Measurements from ENCODE around the gene TMEM250. TPM values are rescaled to one million over a fixed set of nuclear protein-coding genes. Genes with fewer than 3 reads are reported as not detected.

Gene TMEM250, protein sequence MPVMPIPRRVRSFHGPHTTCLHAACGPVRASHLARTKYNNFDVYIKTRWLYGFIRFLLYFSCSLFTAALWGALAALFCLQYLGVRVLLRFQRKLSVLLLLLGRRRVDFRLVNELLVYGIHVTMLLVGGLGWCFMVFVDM
- total RNA-seq (10 to 100 TPM; 22.0 to 25.1 TPM), polyA plus RNA-seq (10 to 100 TPM; 14.9 to 19.0 TPM)
- long read RNA-seq, donor 1, partial matches to known transcripts: 7 of 88 reads
- long read RNA-seq, donor 1, other reads (novel, unspliced or antisense): 80 of 88 reads
- long read RNA-seq, donor 2, transcript TMEM250-201 (2 exons, 2,823 nt): major isoform, 42 of 59 reads
- long read RNA-seq, donor 2, partial matches to known transcripts: 1 of 59 reads
- long read RNA-seq, donor 2, other reads (novel, unspliced or antisense): 15 of 59 reads

GRCh38 chr9:136118320-136119060 is at the start of gene TMEM250:
TMEM250 (minus strand) TSS chr9:136118875; CDS start chr9:136116900, 1,975 bp downstream.
- Histone ChIP-seq H3K27ac (ENCODE audit: low read depth in 1 of 2, low read length in 2 of 2) (peak within 1 kb of the TSS in 1 of 2 donors; percentile 20), H3K36me3 (ENCODE audit: control insufficient read depth in 1 of 2, insufficient read depth in 2 of 2, low read length in 1 of 2) (no peaks in the 10 kb centered on the region), H3K4me1 (ENCODE audit: control insufficient read depth in 1 of 2, insufficient read depth in 2 of 2, low read length in 2 of 2) (no peaks in the 10 kb centered on the region), H3K4me3 (ENCODE audit: low read length in 2 of 2) (peak within 1 kb of the TSS; percentile 81 to 89), H3K9me3 (ENCODE audit: control insufficient read depth, low read length) (no peaks in the 10 kb centered on the region), H3K27me3 (ENCODE audit: control insufficient read depth in 1 of 2, insufficient read depth in 2 of 2, low read length in 1 of 2) (no peaks in the 10 kb centered on the region)
- intact Hi-C loops (cut with DNase I): loop anchor here (1.0 to 10.0 kb wide), 2 partner anchors 24 to 64 kb away; no protein-coding TSS in a partner anchor
- WGBS, 2 donors: 0% methylated on average over 55 to 112 of the region's 112 CpGs
- ATAC-seq (ENCODE audit: low FRiP score) (peak; percentile 96), DNase-seq (peak; percentile 98 to 99)

- Histone ChIP-seq H3K27me3 (ENCODE audit: control insufficient read depth in 1 of 2, insufficient read depth in 2 of 2, low read length in 1 of 2) (no peaks in the 10 kb centered on the region), H3K36me3 (ENCODE audit: control insufficient read depth in 1 of 2, insufficient read depth in 2 of 2, low read length in 1 of 2) (no peaks in the 10 kb centered on the region), H3K9me3 (ENCODE audit: control insufficient read depth, low read length) (no peaks in the 10 kb centered on the region), H3K4me3 (ENCODE audit: low read length in 2 of 2) (no peak overlapping the region), H3K27ac (ENCODE audit: low read depth in 1 of 2, low read length in 2 of 2) (no peak overlapping the region), H3K4me1 (ENCODE audit: control insufficient read depth in 1 of 2, insufficient read depth in 2 of 2, low read length in 2 of 2) (no peaks in the 10 kb centered on the region)
- 49 to 56% methylated on average over 1 of the region's 1 CpG for WGBS, 2 donors
- intact Hi-C loops (cut with DNase I): no loop called here
- no peak for ATAC-seq (ENCODE audit: low FRiP score)
- no peak for DNase-seq
Measured at GRCh38 chr9:136163248-136163850, 44.7 kb upstream of the TMEM250 start.

GRCh38 chr9:136160995-136161610 is 42.4 kb upstream of the TMEM250 start:
- Histone ChIP-seq H3K27ac (ENCODE audit: low read depth in 1 of 2, low read length in 2 of 2) (no peak overlapping the region), H3K36me3 (ENCODE audit: control insufficient read depth in 1 of 2, insufficient read depth in 2 of 2, low read length in 1 of 2) (no peaks in the 10 kb centered on the region), H3K9me3 (ENCODE audit: control insufficient read depth, low read length) (no peaks in the 10 kb centered on the region), H3K27me3 (ENCODE audit: control insufficient read depth in 1 of 2, insufficient read depth in 2 of 2, low read length in 1 of 2) (no peaks in the 10 kb centered on the region), H3K4me1 (ENCODE audit: control insufficient read depth in 1 of 2, insufficient read depth in 2 of 2, low read length in 2 of 2) (no peaks in the 10 kb centered on the region), H3K4me3 (ENCODE audit: low read length in 2 of 2) (no peak overlapping the region)
- ATAC-seq (ENCODE audit: low FRiP score) (no peak), DNase-seq (no peak)
- WGBS, 2 donors: 81 to 83% methylated on average over 10 of the region's 10 CpGs
- intact Hi-C loops (cut with DNase I): no loop called here

- H3K36me3 ChIP-seq (ENCODE audit: control insufficient read depth in 1 of 2, insufficient read depth in 2 of 2, low read length in 1 of 2): no peaks in the 10 kb centered on the region
- no peak overlapping the region for H3K27ac ChIP-seq (ENCODE audit: low read depth in 1 of 2, low read length in 2 of 2)
- no peaks in the 10 kb centered on the region for H3K27me3 ChIP-seq (ENCODE audit: control insufficient read depth in 1 of 2, insufficient read depth in 2 of 2, low read length in 1 of 2)
- no peaks in the 10 kb centered on the region for H3K4me1 ChIP-seq (ENCODE audit: control insufficient read depth in 1 of 2, insufficient read depth in 2 of 2, low read length in 2 of 2)
- H3K9me3 ChIP-seq (ENCODE audit: control insufficient read depth, low read length): no peaks in the 10 kb centered on the region
- ATAC-seq (ENCODE audit: low FRiP score) (peak; percentile 8), DNase-seq (no peak)
- WGBS, 2 donors: 81 to 98% methylated on average over 11 to 12 of the region's 12 CpGs
- intact Hi-C loops (cut with DNase I): no loop called here
- no peak overlapping the region for H3K4me3 ChIP-seq (ENCODE audit: low read length in 2 of 2)
Measured at GRCh38 chr9:136160381-136160841, 41.7 kb upstream of the TMEM250 start.

GRCh38 chr9:136159851-136160250 is 41.2 kb upstream of the TMEM250 start:
- intact Hi-C loops (cut with DNase I): no loop called here
- 93 to 94% methylated on average over 16 of the region's 16 CpGs for WGBS, 2 donors
- no peak for DNase-seq
- ATAC-seq (ENCODE audit: low FRiP score): no peak
- Histone ChIP-seq H3K4me1 (ENCODE audit: control insufficient read depth in 1 of 2, insufficient read depth in 2 of 2, low read length in 2 of 2) (no peaks in the 10 kb centered on the region), H3K36me3 (ENCODE audit: control insufficient read depth in 1 of 2, insufficient read depth in 2 of 2, low read length in 1 of 2) (no peaks in the 10 kb centered on the region), H3K4me3 (ENCODE audit: low read length in 2 of 2) (no peak overlapping the region), H3K9me3 (ENCODE audit: control insufficient read depth, low read length) (no peaks in the 10 kb centered on the region), H3K27ac (ENCODE audit: low read depth in 1 of 2, low read length in 2 of 2) (no peak overlapping the region), H3K27me3 (ENCODE audit: control insufficient read depth in 1 of 2, insufficient read depth in 2 of 2, low read length in 1 of 2) (no peaks in the 10 kb centered on the region)

GRCh38 chr9:136157477-136158265 is 39.0 kb upstream of the TMEM250 start:
- DNase-seq (no peak), ATAC-seq (ENCODE audit: low FRiP score) (no peak)
- Histone ChIP-seq H3K4me3 (ENCODE audit: low read length in 2 of 2) (no peak overlapping the region), H3K36me3 (ENCODE audit: control insufficient read depth in 1 of 2, insufficient read depth in 2 of 2, low read length in 1 of 2) (no peaks in the 10 kb centered on the region), H3K4me1 (ENCODE audit: control insufficient read depth in 1 of 2, insufficient read depth in 2 of 2, low read length in 2 of 2) (no peaks in the 10 kb centered on the region), H3K27ac (ENCODE audit: low read depth in 1 of 2, low read length in 2 of 2) (no peak overlapping the region), H3K9me3 (ENCODE audit: control insufficient read depth, low read length) (no peaks in the 10 kb centered on the region), H3K27me3 (ENCODE audit: control insufficient read depth in 1 of 2, insufficient read depth in 2 of 2, low read length in 1 of 2) (no peaks in the 10 kb centered on the region)
- intact Hi-C loops (cut with DNase I): no loop called here
- 55 to 63% methylated on average over 20 of the region's 20 CpGs for WGBS, 2 donors

- intact Hi-C loops (cut with DNase I): no loop called here
- Histone ChIP-seq H3K4me3 (ENCODE audit: low read length in 2 of 2) (no peak overlapping the region), H3K4me1 (ENCODE audit: control insufficient read depth in 1 of 2, insufficient read depth in 2 of 2, low read length in 2 of 2) (no peaks in the 10 kb centered on the region), H3K27me3 (ENCODE audit: control insufficient read depth in 1 of 2, insufficient read depth in 2 of 2, low read length in 1 of 2) (no peaks in the 10 kb centered on the region), H3K27ac (ENCODE audit: low read depth in 1 of 2, low read length in 2 of 2) (no peak overlapping the region), H3K9me3 (ENCODE audit: control insufficient read depth, low read length) (no peaks in the 10 kb centered on the region), H3K36me3 (ENCODE audit: control insufficient read depth in 1 of 2, insufficient read depth in 2 of 2, low read length in 1 of 2) (no peaks in the 10 kb centered on the region)
- 50 to 60% methylated on average over 41 to 42 of the region's 42 CpGs for WGBS, 2 donors
- no peak for DNase-seq
- ATAC-seq (ENCODE audit: low FRiP score): no peak
Measured at GRCh38 chr9:136156209-136157120, 37.8 kb upstream of the TMEM250 start.
